BE2C (cell line): Measurements from ENCODE around the gene SCG5.
A peak's percentile ranks its signal among the peaks of the same experiment; 100 is the strongest.

Source experiments
- DNase-seq: peaks from one replicate; pipeline ENCODE4 v3.0.0-alpha.2; 2020
- H3K27me3 ChIP-seq: fragments of 250-450 bp; sonication (Bioruptor Pico); 2 replicates; pipeline ENCODE4 v1.5.1; 2020; ENCODE audit warnings: mild to moderate bottlenecking
- H3K36me3 ChIP-seq: fragments of 250-450 bp; sonication (Bioruptor Pico); 2 replicates; pipeline ENCODE4 v1.5.1; 2020; ENCODE audit warnings: mild to moderate bottlenecking
- H3K4me1 ChIP-seq: fragments of 250-450 bp; sonication (Bioruptor Pico); 2 replicates; pipeline ENCODE4 v1.5.1; 2020
- H3K4me3 ChIP-seq: 2 replicates; pipeline ENCODE4 v1.5.1; 2011; ENCODE audit warnings: low read depth, low read length
- H3K9me3 ChIP-seq: fragments of 250-450 bp; sonication (Bioruptor Pico); 2 replicates; pipeline ENCODE4 v1.5.1; 2020
- CTCF ChIP-seq: IDR thresholded peaks from 2 replicates; pipeline ENCODE4 v1.5.1; 2012; ENCODE audit warnings: mild to moderate bottlenecking, low read depth, low read length

SCG5 gene

GRCh38 chr15:32651229-32651837 is 9.8 kb downstream of the SCG5 start:
- peak; percentile 70 for DNase-seq

GRCh38 chr15:32652178-32652577 is 10.7 kb downstream of the SCG5 start:
- Histone ChIP-seq H3K4me1 (no peaks in the 10 kb centered on the region; the same call in 1 of the 2 replicates), H3K36me3 (no peaks in the 10 kb centered on the region), H3K4me3 (no peak overlapping the region), H3K9me3 (no peaks in the 10 kb centered on the region), H3K27me3 (no peaks in the 10 kb centered on the region)
- TF ChIP-seq CTCF, result no peak
- DNase-seq, result no peak

More at GRCh38 chr15:32651229-32651837, 9.8 kb downstream of the SCG5 start:
- Histone ChIP-seq H3K27me3 (no peaks in the 10 kb centered on the region), H3K9me3 (no peaks in the 10 kb centered on the region), H3K4me3 (no peak overlapping the region), H3K36me3 (no peaks in the 10 kb centered on the region), H3K4me1 (no peaks in the 10 kb centered on the region; the same call in 1 of the 2 replicates)
- peak; percentile 96 for TF ChIP-seq CTCF

- no peak for DNase-seq
- Histone ChIP-seq H3K27me3 (no peaks in the 10 kb centered on the region), H3K9me3 (no peaks in the 10 kb centered on the region), H3K4me3 (no peak overlapping the region), H3K4me1 (peaks cover 3% of the 10 kb centered on the region; the same call in 1 of the 2 replicates), H3K36me3 (no peaks in the 10 kb centered on the region)
- no peak for TF ChIP-seq CTCF
Measured at GRCh38 chr15:32656091-32656490, 14.6 kb downstream of the SCG5 start.

- Histone ChIP-seq H3K4me3 (no peak overlapping the region), H3K9me3 (no peaks in the 10 kb centered on the region), H3K4me1 (peaks cover 3% of the 10 kb centered on the region; the same call in 1 of the 2 replicates), H3K27me3 (no peaks in the 10 kb centered on the region), H3K36me3 (no peaks in the 10 kb centered on the region)
- no peak for DNase-seq
- TF ChIP-seq CTCF, result no peak
Measured at GRCh38 chr15:32656496-32656895, 15.0 kb downstream of the SCG5 start.

GRCh38 chr15:32657198-32657883 is 15.8 kb downstream of the SCG5 start:
- DNase-seq, result no peak
- Histone ChIP-seq H3K4me1 (peaks cover 3% of the 10 kb centered on the region; the same call in 1 of the 2 replicates), H3K36me3 (no peaks in the 10 kb centered on the region), H3K4me3 (no peak overlapping the region), H3K27me3 (no peaks in the 10 kb centered on the region), H3K9me3 (no peaks in the 10 kb centered on the region)
- TF ChIP-seq CTCF, result no peak; the same call in 1 of the 2 replicates

- no peak for TF ChIP-seq CTCF
- DNase-seq, result no peak
- no peaks in the 10 kb centered on the region for H3K27me3 ChIP-seq
- no peaks in the 10 kb centered on the region for H3K9me3 ChIP-seq
- H3K4me1 ChIP-seq, result peaks cover 3% of the 10 kb centered on the region; the same call in 1 of the 2 replicates
- H3K4me3 ChIP-seq, result no peak overlapping the region
- no peaks in the 10 kb centered on the region for H3K36me3 ChIP-seq
Measured at GRCh38 chr15:32657941-32658340, 16.4 kb downstream of the SCG5 start.
